Kidney tubule cell (primary cell): ENCODE results near the gene ANKRD30A.
"Not testable (repeated sequence)": the region's sequence is repeated elsewhere in the genome, so short reads cannot be mapped to it uniquely, and the experiment has no call there.

ENCODE experiments used
- DNase-seq: peaks from one replicate; pipeline ENCODE4 v3.0.0-alpha.2; 2018; ENCODE audit warnings: low spot score

The ANKRD30A gene

GRCh38 chr10:37269554-37270256 lies 144.3 kb downstream of the ANKRD30A start:
- no peak for DNase-seq

DNA sequence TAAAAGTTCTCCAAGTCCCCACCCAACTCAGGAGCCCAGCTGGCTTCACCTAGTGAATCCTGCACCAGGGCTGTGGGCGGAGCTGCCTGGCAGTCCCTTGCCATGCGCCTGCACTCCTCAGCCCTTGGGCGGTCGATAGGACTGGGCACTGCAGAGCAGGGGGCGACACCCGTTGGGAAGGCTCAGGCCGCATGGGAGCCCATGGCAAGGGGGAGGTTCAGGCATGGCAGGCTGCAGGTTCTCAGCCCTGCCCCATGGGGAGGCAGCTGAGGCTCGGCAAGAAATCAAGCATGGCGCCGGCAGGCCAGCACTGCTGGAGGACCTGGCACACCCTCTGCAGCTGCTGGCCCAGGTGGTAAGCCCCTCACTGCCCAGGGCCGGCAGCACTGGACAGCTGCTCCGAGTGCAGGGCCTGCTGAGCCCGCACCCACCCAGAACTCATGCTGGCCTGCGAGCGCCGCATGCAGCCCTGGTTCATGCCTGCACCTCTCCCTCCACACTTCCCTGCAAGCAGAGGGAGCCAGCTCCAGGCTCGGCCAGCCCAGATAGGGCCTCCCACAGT lies 149.9 kb downstream of the ANKRD30A start:
- DNase-seq, result no peak

DNA sequence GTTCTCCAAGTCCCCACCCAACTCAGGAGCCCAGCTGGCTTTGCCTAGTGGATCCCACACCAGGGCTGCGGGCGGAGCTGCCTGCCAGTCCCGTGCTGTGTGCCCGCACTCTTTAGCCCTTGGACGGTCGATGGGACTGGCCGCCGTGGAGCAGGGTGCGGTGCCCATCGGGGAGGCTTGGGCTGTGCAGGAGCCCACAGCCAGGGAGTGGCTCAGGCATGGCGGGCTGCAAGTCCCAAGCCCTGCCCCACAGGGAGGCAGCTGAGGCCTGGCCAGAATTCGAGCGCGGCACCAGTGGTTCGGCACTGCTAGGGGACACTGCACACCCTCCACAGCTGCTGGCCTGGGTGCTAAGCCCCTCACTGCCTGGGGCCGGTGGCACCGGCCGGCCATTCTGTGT lies 159.7 kb downstream of the ANKRD30A start:
- DNase-seq, result no peak

DNA sequence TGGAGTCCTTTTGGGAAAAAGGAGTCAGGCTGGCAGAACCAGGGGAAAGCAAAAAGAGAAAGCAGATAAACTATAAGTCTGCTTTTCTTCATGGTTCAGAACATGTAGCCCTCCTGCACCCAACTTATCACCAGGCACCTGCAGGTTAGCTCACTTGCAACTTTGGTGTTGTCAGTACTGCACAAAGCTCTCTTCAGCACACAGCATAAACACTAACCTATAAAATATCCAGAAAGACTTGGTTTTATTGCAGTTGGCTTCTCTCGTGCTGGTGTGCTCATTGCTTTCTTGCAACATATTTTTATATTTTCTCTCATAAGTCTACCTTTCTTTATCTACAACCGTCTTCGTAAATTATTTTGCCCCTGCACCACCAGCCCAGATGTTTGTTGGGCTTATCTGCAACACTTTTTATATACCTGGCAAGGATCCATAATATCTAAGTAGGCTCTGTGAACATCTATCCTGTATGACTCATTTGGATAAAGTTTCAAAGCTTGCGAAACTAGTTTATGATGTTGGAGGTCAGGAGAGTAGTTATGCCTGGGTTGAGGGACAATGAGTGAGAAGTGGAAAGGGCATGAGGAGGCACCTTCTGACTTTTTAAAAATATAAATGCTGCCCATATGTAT lies 164.6 kb downstream of the ANKRD30A start:
- no peak for DNase-seq

DNA sequence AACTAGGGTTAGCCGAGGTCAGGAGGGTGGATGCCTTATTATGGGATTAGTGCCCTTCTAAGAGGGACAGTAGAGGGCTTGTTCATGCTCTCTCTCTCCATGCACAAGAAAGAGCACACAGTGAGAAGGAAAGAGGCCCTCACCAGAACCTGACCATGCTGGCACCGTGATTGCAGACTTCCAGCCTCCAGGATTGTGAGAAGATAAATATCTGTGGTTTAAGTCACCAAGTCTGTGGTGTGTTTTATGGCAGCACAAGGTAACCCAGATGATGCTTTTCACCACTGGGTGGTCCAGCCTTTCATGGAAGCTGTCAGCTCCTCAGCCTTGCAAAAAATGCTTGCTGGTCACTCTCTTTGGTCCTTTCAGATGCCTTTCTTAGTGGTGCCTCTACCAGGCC lies 175.9 kb downstream of the ANKRD30A start:
- no peak for DNase-seq

GRCh38 chr10:37304036-37304435 lies 178.6 kb downstream of the ANKRD30A start:
- no peak for DNase-seq

DNA sequence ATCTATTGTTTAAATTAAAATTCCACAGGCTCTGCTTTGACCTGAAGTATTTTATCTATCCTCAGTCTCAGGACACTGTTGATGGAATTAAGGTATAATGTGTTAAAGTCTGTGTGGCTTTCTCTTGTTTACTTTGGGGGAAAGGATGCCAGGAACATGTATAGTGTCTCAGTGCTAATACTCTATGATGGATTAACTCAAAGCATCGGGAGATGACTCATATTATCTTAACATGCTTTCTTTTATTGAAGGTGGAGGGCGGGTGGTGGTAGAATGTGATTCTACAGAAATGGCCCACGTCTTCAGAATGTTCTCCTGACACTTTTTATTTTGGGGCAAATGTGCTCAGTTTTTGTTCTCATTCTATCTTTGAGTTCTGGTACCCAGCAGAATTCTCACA lies 189.0 kb downstream of the ANKRD30A start:
- DNase-seq, result no peak

- no peak for DNase-seq
These were observed 189.5 kb downstream of the ANKRD30A start for GRCh38 chr10:37314862-37315261.

DNA sequence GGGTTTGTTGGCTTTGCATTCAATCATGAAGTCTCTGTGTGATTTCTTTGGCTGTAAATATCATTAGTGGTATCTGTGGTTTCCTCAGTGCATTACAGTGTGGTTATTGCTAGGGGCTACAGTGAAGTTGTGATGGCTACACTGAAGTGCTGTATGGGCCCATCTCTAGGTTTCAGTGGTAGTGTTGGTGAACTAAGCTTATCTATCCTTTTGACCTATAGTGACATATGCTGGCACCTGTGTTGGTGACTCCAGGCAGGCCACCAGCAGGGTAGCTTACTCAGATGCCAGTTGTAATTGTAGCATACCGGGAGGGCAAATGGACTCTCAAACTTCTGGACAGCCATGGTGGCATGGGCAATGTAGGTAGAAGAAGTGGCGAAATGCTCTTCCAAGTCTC lies 219.0 kb downstream of the ANKRD30A start:
- DNase-seq, result no peak

- DNase-seq, result peak; percentile 73
These were observed 254.6 kb downstream of the ANKRD30A start for GRCh38 chr10:37379991-37380390.

- DNase-seq, result no peak
These were observed 255.9 kb downstream of the ANKRD30A start for GRCh38 chr10:37381271-37381670.

GRCh38 chr10:37384923-37385322 lies 259.5 kb downstream of the ANKRD30A start:
- DNase-seq, result no peak

DNA sequence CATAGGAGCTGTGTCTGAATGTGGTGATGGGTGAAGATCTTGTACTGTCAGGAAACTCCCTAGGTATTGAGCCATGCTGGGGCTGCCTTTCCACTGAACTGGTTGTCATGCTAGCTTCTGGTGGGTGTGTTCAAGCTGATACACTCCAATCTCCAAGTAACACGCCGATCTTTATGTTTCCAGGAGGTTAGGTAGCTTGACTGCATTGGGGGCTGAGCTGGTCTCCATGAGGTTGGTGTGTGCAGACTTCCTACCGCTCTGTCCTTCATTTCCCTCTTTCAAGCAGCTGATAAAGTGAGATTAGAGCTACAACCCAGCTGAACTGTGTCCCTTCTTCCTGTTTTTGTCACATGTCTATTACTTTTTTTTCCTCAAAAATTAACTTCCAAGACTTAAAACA lies 265.5 kb downstream of the ANKRD30A start:
- no peak for DNase-seq

GRCh38 chr10:37400774-37401173 lies 275.4 kb downstream of the ANKRD30A start:
- DNase-seq, result not testable (repeated sequence)

- DNase-seq, result no peak
These were observed 275.8 kb downstream of the ANKRD30A start for GRCh38 chr10:37401225-37401624.

DNA sequence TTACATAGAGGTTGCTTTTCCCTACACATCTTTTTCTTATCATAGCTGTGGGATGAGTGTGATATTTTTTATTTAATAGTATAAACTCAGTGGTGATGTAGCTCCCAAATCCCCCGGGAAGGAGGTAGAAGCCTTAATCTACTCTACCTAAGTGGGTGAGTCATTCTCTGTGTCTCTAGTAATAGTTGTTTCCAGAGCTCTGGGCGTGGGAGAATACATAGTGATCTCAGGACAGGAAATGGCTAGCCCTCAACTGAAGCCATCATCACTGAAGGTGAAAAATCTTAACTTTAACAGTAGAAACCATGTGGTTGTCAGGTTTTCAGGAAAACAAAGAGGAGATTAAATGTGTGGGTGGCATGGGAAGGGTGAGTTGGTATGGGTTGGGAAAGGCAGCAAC lies 278.4 kb downstream of the ANKRD30A start:
- no peak for DNase-seq
